Kidney (tissue), 14 donors: ENCODE results near the gene PATJ. TPM values are rescaled to one million over a fixed set of nuclear protein-coding genes. Genes with fewer than 3 reads are reported as not detected.

Experiments used
- DNase-seq, 5 donors: peaks; one replicate each; pipeline ENCODE4 v3.0.0-alpha.2; 2013 to 2020
- FAIRE-seq: peaks from 2 replicates; lab custom pipeline; 2012; peaks lifted over from hg19 to GRCh38; lab: Jason Lieb, UNC
- H3K27ac ChIP-seq, 2 donors: one replicate each; pipeline ENCODE4 v1.7.0; 2013; ENCODE audit warnings: low read depth in 2 of 2, low read length in 2 of 2, inconsistent platforms in 1 of 2
- H3K27me3 ChIP-seq: one replicate; pipeline ENCODE4 v1.7.1; 2013; ENCODE audit warnings: low read length, inconsistent platforms; ENCODE audit not compliant: control insufficient read depth, insufficient read depth
- H3K36me3 ChIP-seq, 3 donors: one replicate each; pipeline versions ENCODE4 v1.7.0 to v1.7.1; 2013; ENCODE audit warnings: low read length in 3 of 3, control low read depth in 1 of 3, inconsistent platforms in 1 of 3; ENCODE audit not compliant: insufficient read depth in 3 of 3, control insufficient read depth in 2 of 3
- H3K4me1 ChIP-seq, 3 donors: one replicate each; pipeline versions ENCODE4 v1.7.0 to v1.7.1; 2013; ENCODE audit warnings: low read length in 3 of 3, inconsistent platforms in 1 of 3, low read depth in 1 of 3; ENCODE audit not compliant: control insufficient read depth in 2 of 3, insufficient read depth in 2 of 3
- H3K4me3 ChIP-seq, 3 donors: one replicate each; pipeline versions ENCODE4 v1.7.0 to v1.8.1; 2013; ENCODE audit warnings: low read length in 3 of 3, control low read depth in 1 of 3, inconsistent platforms in 1 of 3
- H3K9ac ChIP-seq, 3 donors: one replicate each; pipeline versions ENCODE4 v1.7.0 to v1.7.1; 2013; ENCODE audit warnings: low read length in 3 of 3, control low read depth in 1 of 3, inconsistent platforms in 1 of 3
- H3K9me3 ChIP-seq, 3 donors: one replicate each; pipeline versions ENCODE4 v1.7.0 to v1.7.1; 2013; ENCODE audit warnings: low read length in 3 of 3, control low read depth in 1 of 3, inconsistent platforms in 1 of 3; ENCODE audit not compliant: control insufficient read depth in 2 of 3, insufficient read depth in 1 of 3
- intact Hi-C: fragments of 100-400 bp; cut with DNase I; formaldehyde crosslinking; loops from one replicate; pipeline ENCODE4 v1.11.1; 2022
- polyA plus RNA-seq: library from polyadenylated mRNA; stranded (reverse); fragments of 350-450 nt; fragmentation: Illumina TruSeq; extraction: RNeasy Lipid Tissue Mini Kit (QIAGEN cat#74804); gene quantifications from one replicate; pipeline ENCODE4 v1.2.3, GENCODE V29; 2014; ENCODE audit warnings: low read depth, low replicate concordance; ENCODE audit not compliant: insufficient read depth
- total RNA-seq: library from RNA; stranded (reverse); fragmentation: NEBNext Ultra II Directional; extraction: Animal tissue kit (Norgen Biotek cat#: 25700); gene quantifications from one replicate; pipeline ENCODE4 v1.2.1, GENCODE V29; 2021
- TF ChIP-seq, protein P1 (sequence below): IDR thresholded peaks from 3 replicates; pipeline ENCODE4 v1.5.1; 2012; ENCODE audit warnings: mild to moderate bottlenecking, moderate library complexity, borderline replicate concordance; ENCODE audit not compliant: insufficient read depth; ENCODE audit errors: extremely low read depth
- donor health status: control.
- donor health status: control.
- donor health status: control.
- donor health status: control.
- donor health status: control.
- donor health status: DM: yes; HTN: yes; CAD: no.
- donor health status: Normal renal cell carcinoma (clear cell type).

PATJ gene
- total and polyA plus RNA-seq, 2 donors from 2014 or later: 44.0 to 98.0 TPM

DNA sequence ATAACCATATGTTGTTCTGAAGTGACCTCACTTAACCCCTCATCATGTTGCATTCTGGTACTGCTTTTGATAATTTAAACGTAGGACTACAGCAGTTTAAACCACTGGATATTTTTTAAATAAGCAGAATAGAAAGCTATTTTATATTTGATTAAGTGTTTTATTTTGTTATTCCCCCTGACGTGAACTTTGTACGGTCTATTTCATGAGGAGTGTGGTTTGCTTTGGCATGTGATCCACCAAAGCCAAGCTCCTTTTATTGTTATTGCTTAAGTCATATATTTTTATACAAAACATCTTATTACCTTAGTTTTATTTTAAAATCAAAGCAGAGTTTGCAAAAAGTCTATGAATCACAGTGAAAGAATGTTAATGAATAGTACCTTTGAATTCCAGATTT lies 351.0 kb downstream of the PATJ start:
- Histone ChIP-seq H3K4me3 (no peak overlapping the region), H3K27me3 (no peaks in the 10 kb centered on the region), H3K27ac (no peak overlapping the region), H3K36me3 (peaks cover 0 to 7% (median 3%) of the 10 kb centered on the region in 3 donors), H3K9ac (no peak overlapping the region), H3K9me3 (no peaks in the 10 kb centered on the region), H3K4me1 (peaks cover 0 to 3% (median 0%) of the 10 kb centered on the region in 3 donors)
- no peak for DNase-seq
- FAIRE-seq: no peak
- intact Hi-C loops: no loop called here
- TF ChIP-seq, protein P1, sequence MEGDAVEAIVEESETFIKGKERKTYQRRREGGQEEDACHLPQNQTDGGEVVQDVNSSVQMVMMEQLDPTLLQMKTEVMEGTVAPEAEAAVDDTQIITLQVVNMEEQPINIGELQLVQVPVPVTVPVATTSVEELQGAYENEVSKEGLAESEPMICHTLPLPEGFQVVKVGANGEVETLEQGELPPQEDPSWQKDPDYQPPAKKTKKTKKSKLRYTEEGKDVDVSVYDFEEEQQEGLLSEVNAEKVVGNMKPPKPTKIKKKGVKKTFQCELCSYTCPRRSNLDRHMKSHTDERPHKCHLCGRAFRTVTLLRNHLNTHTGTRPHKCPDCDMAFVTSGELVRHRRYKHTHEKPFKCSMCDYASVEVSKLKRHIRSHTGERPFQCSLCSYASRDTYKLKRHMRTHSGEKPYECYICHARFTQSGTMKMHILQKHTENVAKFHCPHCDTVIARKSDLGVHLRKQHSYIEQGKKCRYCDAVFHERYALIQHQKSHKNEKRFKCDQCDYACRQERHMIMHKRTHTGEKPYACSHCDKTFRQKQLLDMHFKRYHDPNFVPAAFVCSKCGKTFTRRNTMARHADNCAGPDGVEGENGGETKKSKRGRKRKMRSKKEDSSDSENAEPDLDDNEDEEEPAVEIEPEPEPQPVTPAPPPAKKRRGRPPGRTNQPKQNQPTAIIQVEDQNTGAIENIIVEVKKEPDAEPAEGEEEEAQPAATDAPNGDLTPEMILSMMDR: no peak

DNA sequence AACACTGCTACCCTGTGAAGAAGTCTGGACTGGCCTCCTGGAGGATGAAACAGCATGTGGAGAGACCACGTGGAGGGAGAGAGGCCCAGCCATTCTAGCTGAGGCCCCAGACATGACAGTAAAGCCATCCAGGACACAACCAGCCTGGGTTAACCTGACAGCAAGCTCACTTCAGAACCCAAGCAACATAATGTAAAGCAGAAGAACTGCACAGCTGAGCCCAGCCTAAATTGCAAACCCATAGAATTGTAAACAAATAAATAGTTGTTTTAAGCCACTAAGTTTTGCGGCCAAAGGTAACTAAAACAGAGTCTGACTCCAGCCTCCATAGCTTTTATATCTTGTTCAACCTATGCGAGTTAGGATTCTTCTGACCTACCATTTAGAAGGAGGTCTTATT lies 355.2 kb downstream of the PATJ start:
- intact Hi-C loops: no loop called here
- no peak for FAIRE-seq
- Histone ChIP-seq H3K9me3 (no peaks in the 10 kb centered on the region), H3K27me3 (no peaks in the 10 kb centered on the region), H3K27ac (no peak overlapping the region), H3K4me3 (no peak overlapping the region), H3K4me1 (peaks cover 0 to 3% (median 0%) of the 10 kb centered on the region in 3 donors), H3K36me3 (peaks cover 0 to 3% (median 2%) of the 10 kb centered on the region in 3 donors), H3K9ac (no peak overlapping the region)
- no peak for DNase-seq
- TF ChIP-seq, protein P1: no peak

DNA sequence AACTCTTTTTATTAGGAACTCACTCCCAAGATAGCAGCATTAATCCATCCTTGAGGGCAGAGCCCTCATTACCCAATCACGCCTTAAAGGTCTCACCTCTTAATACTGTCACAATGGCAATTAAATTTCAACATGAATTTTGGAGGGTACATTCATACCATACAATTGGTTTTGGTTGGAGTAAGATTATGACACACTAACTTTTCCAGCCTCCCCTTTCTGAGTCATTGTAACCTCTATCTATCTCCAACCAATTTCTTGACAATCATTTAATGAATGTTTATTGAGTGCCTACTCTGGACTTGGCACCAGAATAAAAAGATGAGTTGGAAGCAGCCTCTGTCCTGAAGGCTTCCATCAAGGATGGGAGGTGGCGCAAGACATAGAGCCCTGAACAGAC lies 358.2 kb downstream of the PATJ start:
- Histone ChIP-seq H3K4me3 (no peak overlapping the region), H3K9ac (no peak overlapping the region), H3K4me1 (no peaks in the 10 kb centered on the region), H3K36me3 (peaks cover 0 to 3% (median 2%) of the 10 kb centered on the region in 3 donors), H3K27ac (no peak overlapping the region), H3K27me3 (no peaks in the 10 kb centered on the region), H3K9me3 (no peaks in the 10 kb centered on the region)
- intact Hi-C loops: no loop called here
- TF ChIP-seq, protein P1: no peak
- no peak for DNase-seq
- FAIRE-seq: no peak

DNA sequence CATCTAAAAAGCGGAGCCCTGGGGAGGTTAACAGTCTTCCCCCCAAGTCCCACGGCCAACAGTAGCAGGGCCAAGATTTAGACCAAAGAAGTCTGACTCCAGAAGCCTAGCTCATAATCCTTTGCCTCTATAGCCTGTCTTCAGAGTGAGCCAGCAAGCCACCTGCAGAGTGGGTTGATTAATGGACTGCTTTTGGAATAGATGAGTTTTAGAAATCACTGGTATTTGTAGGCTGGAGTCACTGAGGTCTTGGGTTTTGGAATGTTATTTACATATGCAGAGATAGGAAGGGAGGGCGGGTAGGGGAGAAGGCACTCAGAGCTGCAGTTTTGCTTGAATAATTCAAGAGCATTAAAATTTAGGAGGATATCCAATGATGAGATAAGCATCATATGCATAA lies 361.6 kb downstream of the PATJ start:
- H3K9me3 ChIP-seq: no peaks in the 10 kb centered on the region
- H3K4me3 ChIP-seq: no peak overlapping the region
- DNase-seq (no peak), FAIRE-seq (no peak)
- H3K27me3 ChIP-seq: no peaks in the 10 kb centered on the region
- intact Hi-C loops: no loop called here
- TF ChIP-seq, protein P1: no peak
- H3K36me3 ChIP-seq: no peaks in the 10 kb centered on the region
- H3K9ac ChIP-seq: no peak overlapping the region
- H3K4me1 ChIP-seq: no peaks in the 10 kb centered on the region
- no peak overlapping the region for H3K27ac ChIP-seq
